GM12873 (cell line): ENCODE results near the gene ZNF598.

ENCODE experiments used
- CTCF ChIP-seq: IDR thresholded peaks from 2 replicates; pipeline ENCODE4 v1.5.1; 2012; ENCODE audit warnings: low read depth, mild to moderate bottlenecking, moderate library complexity, low read length, control low read depth; ENCODE audit not compliant: insufficient read depth; ENCODE audit errors: missing control alignments

ZNF598 gene

GRCh38 chr16:1979271-1980029 is 30.2 kb downstream of the ZNF598 start:
- no peak for TF ChIP-seq CTCF

DNA sequence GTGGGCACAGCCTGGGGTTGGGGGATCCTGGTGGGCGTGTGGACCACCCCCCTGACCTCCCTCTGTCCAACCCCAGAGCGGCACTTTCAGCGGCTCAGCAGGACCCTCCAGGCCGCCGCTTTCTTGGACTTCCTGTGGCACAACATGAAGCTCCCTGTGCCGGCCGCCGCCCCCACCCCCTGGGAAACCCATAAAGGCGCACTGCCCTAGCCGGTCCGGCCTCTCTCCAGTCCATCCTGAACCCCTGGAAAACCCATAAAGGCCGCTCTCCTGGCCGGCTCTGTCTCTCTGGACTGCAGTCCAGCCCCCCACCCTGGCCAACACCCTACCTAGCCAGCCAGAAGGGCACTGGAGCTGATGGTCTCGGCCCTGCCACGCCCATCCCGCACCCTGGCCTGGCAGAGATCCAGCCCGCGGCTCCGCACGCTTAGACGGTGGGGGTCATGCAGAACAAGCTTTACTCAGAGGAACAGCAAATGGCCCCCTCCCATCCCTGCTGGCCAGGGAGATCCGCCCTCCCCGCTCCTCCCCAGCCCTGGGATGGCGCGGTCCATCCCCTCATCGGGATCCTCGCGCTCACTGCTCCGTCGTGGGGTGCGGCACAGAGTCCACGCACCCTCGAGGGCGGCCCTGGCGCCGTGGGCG is 31.0 kb downstream of the ZNF598 start:
- TF ChIP-seq CTCF = no peak

GRCh38 chr16:1977875-1978268 is 31.7 kb downstream of the ZNF598 start:
- TF ChIP-seq CTCF = no peak

DNA sequence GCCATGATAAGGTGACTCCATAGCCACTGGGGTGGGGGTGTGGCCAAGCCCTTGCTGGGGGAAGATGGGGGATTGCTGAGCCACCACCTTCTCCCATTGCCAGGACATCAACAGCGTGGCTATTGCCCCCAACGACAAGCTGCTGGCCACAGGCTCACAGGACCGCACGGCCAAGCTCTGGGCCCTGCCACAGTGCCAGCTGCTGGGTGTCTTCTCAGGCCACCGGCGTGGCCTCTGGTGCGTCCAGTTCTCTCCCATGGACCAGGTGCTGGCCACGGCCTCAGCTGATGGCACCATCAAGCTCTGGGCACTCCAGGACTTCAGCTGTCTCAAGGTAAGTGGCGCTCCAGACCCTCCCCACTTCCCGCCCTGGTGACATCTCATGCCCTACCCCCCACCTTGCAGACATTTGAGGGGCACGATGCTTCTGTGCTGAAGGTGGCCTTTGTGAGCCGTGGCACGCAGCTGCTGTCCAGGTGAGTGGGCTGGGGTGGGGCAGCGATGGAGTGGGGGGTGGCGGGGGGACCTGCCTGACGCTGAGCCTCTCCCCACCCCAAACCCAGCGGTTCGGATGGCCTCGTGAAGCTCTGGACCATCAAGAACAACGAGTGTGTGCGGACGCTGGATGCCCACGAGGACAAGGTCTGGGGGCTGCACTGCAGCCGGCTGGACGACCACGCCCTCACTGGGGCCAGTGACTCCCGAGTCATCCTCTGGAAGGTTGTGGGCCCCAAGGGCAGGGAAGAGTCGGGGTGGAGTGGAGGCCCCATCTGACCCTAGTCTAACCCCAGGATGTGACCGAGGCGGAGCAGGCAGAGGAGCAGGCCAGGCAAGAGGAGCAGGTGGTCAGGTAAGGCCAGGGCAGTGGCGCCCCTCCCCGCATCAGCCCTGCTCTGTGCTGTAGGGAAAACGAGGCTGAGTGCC is 32.4 kb downstream of the ZNF598 start:
- no peak for TF ChIP-seq CTCF

DNA sequence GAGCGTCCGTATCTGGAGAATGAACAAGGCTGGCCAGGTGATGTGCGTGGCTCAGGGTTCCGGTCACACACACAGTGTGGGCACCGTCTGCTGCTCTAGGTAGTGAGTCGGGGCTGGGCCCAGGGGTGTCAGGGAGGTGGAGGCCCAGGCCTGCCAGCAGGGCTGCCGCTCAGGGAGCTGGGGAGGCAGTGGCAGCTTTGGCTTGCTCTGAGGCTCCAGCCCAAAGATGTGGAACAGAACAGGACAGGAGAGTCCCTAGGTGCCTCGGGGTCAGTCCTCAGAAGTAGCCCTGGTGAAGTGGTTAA is 33.5 kb downstream of the ZNF598 start:
- no peak for TF ChIP-seq CTCF

- no peak for TF ChIP-seq CTCF
These were observed 34.0 kb downstream of the ZNF598 start for GRCh38 chr16:1975432-1976215.
